Measurements from ENCODE around the gene MANSC4. TPM values are rescaled to one million over a fixed set of nuclear protein-coding genes. Genes with fewer than 3 reads are reported as not detected.

The MANSC4 gene
- total and polyA plus RNA-seq, 9 of the 15 experiments (the other 6 are each of a cell fraction or from before 2014, with no cell fraction given): not detected

DNA sequence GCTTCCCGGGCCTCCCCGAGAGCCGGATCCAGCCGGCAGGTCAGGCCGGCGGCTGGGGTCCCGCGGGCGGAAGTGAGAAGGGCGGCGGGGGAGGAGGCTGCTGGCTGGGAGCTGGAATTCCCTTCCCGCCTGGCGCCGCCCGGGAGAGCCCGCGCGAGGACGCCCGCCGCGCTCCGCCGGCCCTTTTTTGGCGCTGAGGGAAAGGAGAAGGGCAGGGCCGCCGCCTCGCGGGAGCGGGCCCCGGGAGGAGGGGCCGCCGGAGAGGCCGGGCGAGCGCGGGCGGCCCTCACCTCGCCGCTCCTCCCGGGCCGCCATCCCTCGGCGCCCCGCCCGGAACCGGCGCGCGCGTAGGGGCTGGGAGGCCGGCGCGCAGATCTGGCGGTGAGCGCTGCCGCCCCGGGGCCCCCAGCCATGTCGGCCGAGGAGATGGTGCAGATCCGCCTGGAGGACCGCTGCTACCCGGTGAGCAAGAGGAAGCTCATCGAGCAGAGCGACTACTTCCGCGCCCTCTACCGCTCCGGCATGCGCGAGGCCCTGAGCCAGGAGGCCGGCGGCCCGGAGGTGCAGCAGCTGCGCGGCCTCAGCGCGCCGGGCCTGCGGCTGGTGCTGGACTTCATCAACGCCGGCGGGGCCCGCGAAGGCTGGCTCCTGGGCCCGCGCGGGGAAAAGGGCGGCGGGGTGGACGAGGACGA lies at the start of gene MANSC4, which contains the start of gene KLHL42 (continued):
- TF ChIP-seq ZNF75A (CRISPR knock-in tag; IDR thresholded peaks at IDR 0.05) (no peak), ZBED1 (IDR thresholded peaks at IDR 0.05) (no peak), KLF13 (tag; IDR thresholded peaks at IDR 0.05; ENCODE audit: borderline replicate concordance, low read depth) (no peak), SP1 (CRISPR knock-in tag; IDR thresholded peaks at IDR 0.05) (no peak), ZNF395 (CRISPR knock-in tag; IDR thresholded peaks at IDR 0.05) (no peak; the same call in 1 of the 2 replicates), ZNF280B (CRISPR knock-in tag; IDR thresholded peaks at IDR 0.05) (no peak), ZNF23 (CRISPR knock-in tag; IDR thresholded peaks at IDR 0.05) (no peak), WHSC1 (IDR thresholded peaks at IDR 0.05; ENCODE audit: low read length) (no peak), HNRNPUL1 (IDR thresholded peaks at IDR 0.05; ENCODE audit: low read length) (no peak), MAZ (CRISPR knock-in tag; conservative IDR thresholded peaks at IDR 0.05 in 1 of 2, IDR thresholded peaks at IDR 0.05 in 1 of 2) (peak in 1 of 2 experiments; percentile 67; a peak in 3 of 4 replicates), USF2 (CRISPR knock-in tag; IDR thresholded peaks at IDR 0.05) (no peak), ZNF561 (CRISPR knock-in tag; conservative IDR thresholded peaks at IDR 0.05) (no peak), TAF7 (tag; IDR thresholded peaks at IDR 0.05) (no peak), POLR2H (tag; IDR thresholded peaks at IDR 0.05; ENCODE audit: low read depth) (peak; percentile 57; the same call in 1 of the 2 replicates)

Data from K562 (cell line).